HepG2 (cell line): ENCODE data around the gene ESRRB. TPM values are rescaled to one million over a fixed set of nuclear protein-coding genes. Genes with fewer than 3 reads are reported as not detected.

Experiments
- ATAC-seq: fragments of 200-7000 bp; cut with Tn5 transposase; 3 replicates; pipeline ENCODE4 v1.9.1; 2020; ENCODE audit warnings: mild to moderate bottlenecking, moderate library complexity
- BruUV-seq: library from RNA; stranded (reverse); fragments of 400-500 nt; replicated peaks from 2 replicates; lab custom pipeline; 2021; lab: Mats Ljungman, UMichigan
- CTCF ChIA-PET: fragments of 300-600 bp; formaldehyde crosslinking; extraction: SDS; loops from one replicate; lab custom pipeline; 2021; ENCODE audit warnings: low total read pairs, inconsistent platforms, low intra/inter-chr PET ratio; lab: Yijun Ruan, JAX
- POLR2A ChIA-PET: fragments of 350-600 bp; sonication (Branson Sonifier 250); formaldehyde crosslinking; loops from one replicate; lab custom pipeline; 2020; ENCODE audit warnings: antibody characterized with exemption, inconsistent platforms; lab: Yijun Ruan, JAX
- DNase-seq: peaks from one replicate; pipeline ENCODE4 v3.0.0-alpha.2; 2015; ENCODE audit warnings: low spot score
- FAIRE-seq: peaks from 3 replicates; lab custom pipeline; 2011; peaks lifted over from hg19 to GRCh38; lab: Jason Lieb, UNC
- H2AFZ ChIP-seq: one replicate; pipeline ENCODE4 v1.6.1; 2011; ENCODE audit warnings: low read length, inconsistent platforms
- H3K27ac ChIP-seq: fragments of 300-600 bp; 3 replicates; pipeline ENCODE4 v1.8.0; 2011; ENCODE audit warnings: mixed run types, mild to moderate bottlenecking, mixed read lengths, low read length, inconsistent platforms; ENCODE audit not compliant: insufficient read depth; ENCODE audit errors: extremely low read length
- H3K27me3 ChIP-seq, 2 experiments: fragments of 200-600 bp in 1 of 2; 2 replicates in 1 of 2; 3 replicates in 1 of 2; pipeline versions ENCODE4 v1.6.0 to v1.8.0; 2011; ENCODE audit warnings: low read length in 2 of 2, mild to moderate bottlenecking in 2 of 2, moderate library complexity in 2 of 2, inconsistent platforms in 1 of 2; ENCODE audit not compliant: insufficient read depth in 2 of 2, control insufficient read depth in 1 of 2
- H3K36me3 ChIP-seq, 2 experiments: fragments of 200-600 bp in 1 of 2; replicated peaks in 1 of 2; 2 replicates in 1 of 2; 3 replicates in 1 of 2; pipeline versions ENCODE4 v1.5.1 to v1.8.0; 2011; ENCODE audit warnings: low read length in 2 of 2, inconsistent platforms in 1 of 2; ENCODE audit not compliant: insufficient read depth in 2 of 2, control insufficient read depth in 1 of 2
- H3K4me1 ChIP-seq: 2 replicates; pipeline ENCODE4 v1.5.1; 2012; ENCODE audit warnings: low read length, inconsistent platforms; ENCODE audit not compliant: insufficient read depth
- H3K4me2 ChIP-seq: 2 replicates; pipeline ENCODE4 v1.6.0; 2011; ENCODE audit warnings: low read depth, low read length, inconsistent platforms
- H3K4me3 ChIP-seq, 3 experiments: fragments of 200-600 bp in 1 of 3; sonication (generic), shearing (Covaris generic) in 1 of 3; replicated peaks in 1 of 3; 2 replicates each; pipeline ENCODE4 v1.5.1; 2011 to 2016; ENCODE audit warnings: low read length in 3 of 3, inconsistent platforms in 2 of 3, low read depth in 2 of 3, mild to moderate bottlenecking in 2 of 3, control low read depth in 1 of 3, mixed read lengths in 1 of 3; ENCODE audit not compliant: insufficient read depth in 1 of 3
- H3K79me2 ChIP-seq: one replicate; pipeline ENCODE4 v1.6.1; 2011; ENCODE audit warnings: low read length, inconsistent platforms; ENCODE audit not compliant: insufficient read depth
- H3K9ac ChIP-seq: 2 replicates; pipeline ENCODE4 v1.6.0; 2011; ENCODE audit warnings: mild to moderate bottlenecking, low read depth, low read length, inconsistent platforms; ENCODE audit not compliant: insufficient read depth
- H3K9me3 ChIP-seq: 2 replicates; pipeline ENCODE4 v1.5.1; 2012; ENCODE audit warnings: mild to moderate bottlenecking, low read length
- H4K20me1 ChIP-seq: 2 replicates; pipeline ENCODE4 v1.6.0; 2011; ENCODE audit warnings: inconsistent platforms, mild to moderate bottlenecking, low read length, moderate library complexity; ENCODE audit not compliant: insufficient read depth
- ATF1 ChIP-seq: IDR thresholded peaks from 2 replicates; pipeline ENCODE4 v1.6.1; 2016; ENCODE audit warnings: mild to moderate bottlenecking, control low read depth
- EHMT2 ChIP-seq: fragments of 200-600 bp; sonication (generic); IDR thresholded peaks from 2 replicates; pipeline ENCODE4 v1.7.0; 2017; ENCODE audit warnings: antibody characterized with exemption, low read depth, low read length, borderline replicate concordance
- GPN1 ChIP-seq: sonication (generic); formaldehyde crosslinking; IDR thresholded peaks from 2 replicates; pipeline ENCODE4 v1.5.1; 2020; ENCODE audit warnings: missing genetic modification reagents, borderline replicate concordance
- IKZF1 ChIP-seq: fragments of 450-650 bp; IDR thresholded peaks from 2 replicates; pipeline ENCODE4 v1.7.1; 2016
- IKZF4 ChIP-seq: sonication (generic); formaldehyde crosslinking; IDR thresholded peaks from 2 replicates; pipeline ENCODE4 v1.5.1; 2020; ENCODE audit warnings: borderline replicate concordance, mild to moderate bottlenecking, low read depth, missing genetic modification reagents; ENCODE audit errors: not compliant biosample characterization
- MXD4 ChIP-seq: IDR thresholded peaks from 2 replicates; pipeline ENCODE4 v1.6.1; 2016; ENCODE audit warnings: mild to moderate bottlenecking, missing biosample characterization, missing genetic modification reagents
- ZMYM2 ChIP-seq: sonication (generic); formaldehyde crosslinking; IDR thresholded peaks from 2 replicates; pipeline ENCODE4 v1.8.0; 2022; ENCODE audit warnings: mild to moderate bottlenecking, missing genetic modification reagents
- ZMYM3 ChIP-seq: sonication (generic); formaldehyde crosslinking; IDR thresholded peaks from 2 replicates; pipeline ENCODE4 v1.5.1; 2020; ENCODE audit warnings: mild to moderate bottlenecking, missing genetic modification reagents
- ZNF207 ChIP-seq: fragments of 450-650 bp; IDR thresholded peaks from 2 replicates; pipeline ENCODE4 v1.6.1; 2016; ENCODE audit warnings: antibody characterized with exemption, borderline replicate concordance
- WGBS: methylation state at CpG from one replicate; pipeline ENCODE4 v1.1.6; 2017; ENCODE audit warnings: low lambda C conversion rate; 5-methylcytosine and 5-hydroxymethylcytosine counted together
- in situ Hi-C: cut with HindIII; loops from 2 replicates; pipeline ENCODE4 v1.10.0; 2017; ENCODE audit warnings: low pct_unique_long_range_greater_than_20kb; ENCODE audit not compliant: extremely low pct_ligation_motif_present
- intact Hi-C: fragments of 100-400 bp; cut with micrococcal nuclease; formaldehyde crosslinking; loops from one replicate; pipeline ENCODE4 v1.10.0; 2022; ENCODE audit not compliant: unreplicated experiment
- polyA plus RNA-seq, 8 experiments: library from polyadenylated mRNA; depleted of rRNA in 3 of 8; stranded (reverse) in 7 of 8; unstranded in 1 of 8; fragments of >200 nt; fragmentation: Illumina TruSeq in 4 of 8; extraction: Trizol in 4 of 8; gene quantifications; 2 replicates each; pipeline versions ENCODE4 v1.2.1 to v1.2.3, GENCODE V29; 2011 to 2016; ENCODE audit warnings: low read depth in 4 of 8, missing spikeins in 1 of 8, mixed read lengths in 1 of 8; ENCODE audit not compliant: insufficient read depth in 1 of 8
- total RNA-seq, 5 experiments: library from RNA; depleted of rRNA; stranded (reverse); fragments of >200 nt; fragmentation: Illumina TruSeq; extraction: Trizol; gene quantifications; 2 replicates each; pipeline ENCODE4 v1.2.3, GENCODE V29; 2016; ENCODE audit warnings: low read depth in 1 of 5
- TF ChIP-seq, protein P1 (sequence below): sonication (generic); formaldehyde crosslinking; IDR thresholded peaks from 2 replicates; pipeline ENCODE4 v1.4.0; 2020; ENCODE audit warnings: missing genetic modification reagents, mild to moderate bottlenecking, borderline replicate concordance
- TF ChIP-seq, protein P2 (sequence below): sonication (generic); formaldehyde crosslinking; IDR thresholded peaks from 2 replicates; pipeline ENCODE4 v1.8.0; 2022; ENCODE audit warnings: mild to moderate bottlenecking, missing genetic modification reagents
- TF ChIP-seq, protein P3 (sequence below): IDR thresholded peaks from 2 replicates; pipeline ENCODE4 v1.4.0; 2020; ENCODE audit warnings: mild to moderate bottlenecking, missing genetic modification reagents
- TF ChIP-seq, protein P4 (sequence below): sonication (generic); formaldehyde crosslinking; IDR thresholded peaks from 2 replicates; pipeline ENCODE4 v1.4.0; 2020; ENCODE audit warnings: missing genetic modification reagents

Gene ESRRB
- total and polyA plus RNA-seq, 2 of the 13 experiments (the other 11 are each of a cell fraction or from before 2014, with no cell fraction given) = 0.04 to 0.33 TPM

- no peak overlapping the region for H3K9ac ChIP-seq
- H3K4me2 ChIP-seq = no peak overlapping the region
- DNase-seq (no peak), FAIRE-seq (no peak), ATAC-seq (no peak)
- 77% methylated on average over 9 of the region's 9 CpGs for WGBS
- no peak overlapping the region for H3K27ac ChIP-seq
- no peaks in the 10 kb centered on the region; a peak in 1 of 5 replicates for H3K27me3 ChIP-seq
- in situ Hi-C loops = loop anchor here (10.0 to 25.0 kb wide), 2 partner anchors 335 to 678 kb away; no protein-coding TSS in a partner anchor
- intact Hi-C loops = loop anchor here (5.0 to 10.0 kb wide), 2 partner anchors 255 to 483 kb away; no protein-coding TSS in a partner anchor
- H3K36me3 ChIP-seq = no peaks in the 10 kb centered on the region
- CTCF ChIA-PET = no interaction called here
- H2AFZ ChIP-seq = no peak overlapping the region
- no peaks in the 10 kb centered on the region for H3K9me3 ChIP-seq
- peaks cover 18% of the 10 kb centered on the region for H3K4me1 ChIP-seq
- H4K20me1 ChIP-seq = no peaks in the 10 kb centered on the region
- POLR2A ChIA-PET = no interaction called here
- BruUV-seq = no TSS peak
- no peak overlapping the region for H3K4me3 ChIP-seq
- H3K79me2 ChIP-seq = no peaks in the 10 kb centered on the region
- TF ChIP-seq ZNF207 = no peak
- no peak for TF ChIP-seq ZMYM2 (CRISPR knock-in tag)
- no peak for TF ChIP-seq ZMYM3
- TF ChIP-seq, protein P1, sequence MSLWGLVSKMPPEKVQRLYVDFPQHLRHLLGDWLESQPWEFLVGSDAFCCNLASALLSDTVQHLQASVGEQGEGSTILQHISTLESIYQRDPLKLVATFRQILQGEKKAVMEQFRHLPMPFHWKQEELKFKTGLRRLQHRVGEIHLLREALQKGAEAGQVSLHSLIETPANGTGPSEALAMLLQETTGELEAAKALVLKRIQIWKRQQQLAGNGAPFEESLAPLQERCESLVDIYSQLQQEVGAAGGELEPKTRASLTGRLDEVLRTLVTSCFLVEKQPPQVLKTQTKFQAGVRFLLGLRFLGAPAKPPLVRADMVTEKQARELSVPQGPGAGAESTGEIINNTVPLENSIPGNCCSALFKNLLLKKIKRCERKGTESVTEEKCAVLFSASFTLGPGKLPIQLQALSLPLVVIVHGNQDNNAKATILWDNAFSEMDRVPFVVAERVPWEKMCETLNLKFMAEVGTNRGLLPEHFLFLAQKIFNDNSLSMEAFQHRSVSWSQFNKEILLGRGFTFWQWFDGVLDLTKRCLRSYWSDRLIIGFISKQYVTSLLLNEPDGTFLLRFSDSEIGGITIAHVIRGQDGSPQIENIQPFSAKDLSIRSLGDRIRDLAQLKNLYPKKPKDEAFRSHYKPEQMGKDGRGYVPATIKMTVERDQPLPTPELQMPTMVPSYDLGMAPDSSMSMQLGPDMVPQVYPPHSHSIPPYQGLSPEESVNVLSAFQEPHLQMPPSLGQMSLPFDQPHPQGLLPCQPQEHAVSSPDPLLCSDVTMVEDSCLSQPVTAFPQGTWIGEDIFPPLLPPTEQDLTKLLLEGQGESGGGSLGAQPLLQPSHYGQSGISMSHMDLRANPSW (CRISPR knock-in tag) = no peak
- TF ChIP-seq GPN1 = no peak
- TF ChIP-seq IKZF1 = no peak
- no peak for TF ChIP-seq IKZF4
- no peak for TF ChIP-seq MXD4
- TF ChIP-seq, protein P2, sequence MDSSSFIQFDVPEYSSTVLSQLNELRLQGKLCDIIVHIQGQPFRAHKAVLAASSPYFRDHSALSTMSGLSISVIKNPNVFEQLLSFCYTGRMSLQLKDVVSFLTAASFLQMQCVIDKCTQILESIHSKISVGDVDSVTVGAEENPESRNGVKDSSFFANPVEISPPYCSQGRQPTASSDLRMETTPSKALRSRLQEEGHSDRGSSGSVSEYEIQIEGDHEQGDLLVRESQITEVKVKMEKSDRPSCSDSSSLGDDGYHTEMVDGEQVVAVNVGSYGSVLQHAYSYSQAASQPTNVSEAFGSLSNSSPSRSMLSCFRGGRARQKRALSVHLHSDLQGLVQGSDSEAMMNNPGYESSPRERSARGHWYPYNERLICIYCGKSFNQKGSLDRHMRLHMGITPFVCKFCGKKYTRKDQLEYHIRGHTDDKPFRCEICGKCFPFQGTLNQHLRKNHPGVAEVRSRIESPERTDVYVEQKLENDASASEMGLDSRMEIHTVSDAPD (CRISPR knock-in tag) = no peak
- no peak for TF ChIP-seq ATF1
- TF ChIP-seq, protein P3, sequence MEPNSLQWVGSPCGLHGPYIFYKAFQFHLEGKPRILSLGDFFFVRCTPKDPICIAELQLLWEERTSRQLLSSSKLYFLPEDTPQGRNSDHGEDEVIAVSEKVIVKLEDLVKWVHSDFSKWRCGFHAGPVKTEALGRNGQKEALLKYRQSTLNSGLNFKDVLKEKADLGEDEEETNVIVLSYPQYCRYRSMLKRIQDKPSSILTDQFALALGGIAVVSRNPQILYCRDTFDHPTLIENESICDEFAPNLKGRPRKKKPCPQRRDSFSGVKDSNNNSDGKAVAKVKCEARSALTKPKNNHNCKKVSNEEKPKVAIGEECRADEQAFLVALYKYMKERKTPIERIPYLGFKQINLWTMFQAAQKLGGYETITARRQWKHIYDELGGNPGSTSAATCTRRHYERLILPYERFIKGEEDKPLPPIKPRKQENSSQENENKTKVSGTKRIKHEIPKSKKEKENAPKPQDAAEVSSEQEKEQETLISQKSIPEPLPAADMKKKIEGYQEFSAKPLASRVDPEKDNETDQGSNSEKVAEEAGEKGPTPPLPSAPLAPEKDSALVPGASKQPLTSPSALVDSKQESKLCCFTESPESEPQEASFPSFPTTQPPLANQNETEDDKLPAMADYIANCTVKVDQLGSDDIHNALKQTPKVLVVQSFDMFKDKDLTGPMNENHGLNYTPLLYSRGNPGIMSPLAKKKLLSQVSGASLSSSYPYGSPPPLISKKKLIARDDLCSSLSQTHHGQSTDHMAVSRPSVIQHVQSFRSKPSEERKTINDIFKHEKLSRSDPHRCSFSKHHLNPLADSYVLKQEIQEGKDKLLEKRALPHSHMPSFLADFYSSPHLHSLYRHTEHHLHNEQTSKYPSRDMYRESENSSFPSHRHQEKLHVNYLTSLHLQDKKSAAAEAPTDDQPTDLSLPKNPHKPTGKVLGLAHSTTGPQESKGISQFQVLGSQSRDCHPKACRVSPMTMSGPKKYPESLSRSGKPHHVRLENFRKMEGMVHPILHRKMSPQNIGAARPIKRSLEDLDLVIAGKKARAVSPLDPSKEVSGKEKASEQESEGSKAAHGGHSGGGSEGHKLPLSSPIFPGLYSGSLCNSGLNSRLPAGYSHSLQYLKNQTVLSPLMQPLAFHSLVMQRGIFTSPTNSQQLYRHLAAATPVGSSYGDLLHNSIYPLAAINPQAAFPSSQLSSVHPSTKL = no peak
- TF ChIP-seq, protein P4, sequence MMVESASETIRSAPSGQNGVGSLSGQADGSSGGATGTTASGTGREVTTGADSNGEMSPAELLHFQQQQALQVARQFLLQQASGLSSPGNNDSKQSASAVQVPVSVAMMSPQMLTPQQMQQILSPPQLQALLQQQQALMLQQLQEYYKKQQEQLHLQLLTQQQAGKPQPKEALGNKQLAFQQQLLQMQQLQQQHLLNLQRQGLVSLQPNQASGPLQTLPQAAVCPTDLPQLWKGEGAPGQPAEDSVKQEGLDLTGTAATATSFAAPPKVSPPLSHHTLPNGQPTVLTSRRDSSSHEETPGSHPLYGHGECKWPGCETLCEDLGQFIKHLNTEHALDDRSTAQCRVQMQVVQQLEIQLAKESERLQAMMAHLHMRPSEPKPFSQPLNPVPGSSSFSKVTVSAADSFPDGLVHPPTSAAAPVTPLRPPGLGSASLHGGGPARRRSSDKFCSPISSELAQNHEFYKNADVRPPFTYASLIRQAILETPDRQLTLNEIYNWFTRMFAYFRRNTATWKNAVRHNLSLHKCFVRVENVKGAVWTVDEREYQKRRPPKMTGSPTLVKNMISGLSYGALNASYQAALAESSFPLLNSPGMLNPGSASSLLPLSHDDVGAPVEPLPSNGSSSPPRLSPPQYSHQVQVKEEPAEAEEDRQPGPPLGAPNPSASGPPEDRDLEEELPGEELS = no peak
- TF ChIP-seq EHMT2 = no peak
Measured at GRCh38 chr14:76389841-76390240, 13.9 kb downstream of the ESRRB start.
